Inflammatory macrophage treated with lipopolysaccharide for 1 hour (primary cell): ENCODE results near the gene LCN9.

Experiments used
- DNase-seq, 2 donors: peaks; one replicate each; pipeline ENCODE4 v3.0.0-alpha.2; 2020 to 2022

The LCN9 gene

DNA sequence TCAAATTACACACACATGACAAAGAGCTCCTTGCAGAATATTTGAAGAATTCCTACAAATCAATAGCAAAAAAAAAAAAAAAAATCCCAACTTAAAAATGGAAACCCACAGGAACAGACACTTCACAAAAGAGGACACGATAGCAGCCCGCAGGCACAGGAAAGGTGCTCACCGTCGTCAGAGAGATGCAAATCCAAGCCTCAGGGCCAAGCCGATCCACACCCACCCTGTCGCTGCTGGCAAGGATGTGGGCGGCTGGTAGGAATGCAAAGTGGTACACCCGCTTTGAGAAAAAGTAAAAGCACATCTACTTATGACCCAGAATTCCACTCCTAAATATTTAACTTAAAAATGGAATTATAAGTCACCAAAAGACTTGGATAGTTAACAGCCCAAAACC, 10.8 kb downstream of the LCN9 start:
- no peak for DNase-seq

DNA sequence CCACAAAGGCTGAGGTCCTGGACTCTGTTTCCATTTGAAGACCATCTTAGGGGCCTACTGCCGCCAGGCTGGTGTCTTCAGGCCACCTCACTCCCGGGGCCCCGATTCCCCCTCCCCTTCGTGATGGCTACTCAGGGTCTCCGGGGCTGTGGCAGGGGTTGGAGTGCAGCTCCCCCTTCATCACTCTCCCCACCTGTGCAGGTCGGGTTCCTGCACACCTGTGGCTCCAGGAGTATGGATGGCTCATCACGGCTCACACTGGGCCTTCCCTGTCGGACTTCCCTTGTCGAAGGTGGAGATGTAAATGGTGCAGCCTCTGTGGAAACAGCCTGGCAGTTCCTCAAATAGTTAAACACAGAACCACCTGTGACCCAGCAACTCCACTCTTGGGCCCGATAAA, 11.9 kb downstream of the LCN9 start:
- DNase-seq = no peak

DNA sequence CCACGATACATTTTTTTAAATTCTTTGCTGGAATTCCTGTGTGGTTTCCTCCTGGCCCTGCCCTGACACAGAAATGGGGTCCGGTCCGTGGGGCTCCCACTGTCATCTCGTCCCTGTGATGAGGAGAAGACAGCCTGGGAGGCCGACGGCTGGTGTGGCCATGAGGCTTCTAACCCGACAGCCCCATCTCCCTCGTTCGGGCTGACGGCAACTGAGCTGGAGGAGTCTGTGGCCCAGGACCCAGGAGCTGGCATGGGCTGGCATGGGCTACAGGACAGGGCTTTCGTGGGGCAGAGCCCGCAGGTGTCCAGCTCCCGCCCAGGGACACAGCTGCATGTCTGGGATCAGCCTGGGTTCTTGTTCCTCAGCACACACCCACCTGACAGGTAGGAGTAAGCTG, 13.8 kb downstream of the LCN9 start:
- DNase-seq = no peak

DNA sequence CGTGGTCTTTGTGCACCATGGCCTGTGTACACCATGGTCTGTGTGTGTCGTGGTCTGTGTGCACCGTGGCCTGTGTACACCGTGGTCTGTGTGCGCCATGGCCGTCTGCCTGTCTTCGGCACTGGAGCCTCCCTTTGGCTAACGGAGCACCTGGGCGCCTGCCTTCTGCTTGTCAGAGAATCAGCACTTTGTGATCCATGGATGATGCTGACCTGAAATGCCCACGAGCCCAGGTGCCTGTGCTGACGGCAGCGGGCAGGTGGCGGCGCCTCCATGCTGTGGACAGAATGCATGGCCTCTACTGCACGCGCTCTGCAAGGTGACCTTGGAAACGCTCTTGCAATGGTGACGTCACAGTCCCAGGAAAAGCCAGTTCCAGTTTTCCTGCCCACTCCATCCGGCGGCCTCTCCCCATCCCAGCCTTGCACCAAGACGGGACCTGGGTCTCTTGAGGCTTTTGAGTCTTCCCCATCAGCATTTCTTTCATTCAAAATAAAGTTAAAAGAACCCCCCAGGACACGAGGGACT, 14.6 kb downstream of the LCN9 start:
- no peak for DNase-seq

DNA sequence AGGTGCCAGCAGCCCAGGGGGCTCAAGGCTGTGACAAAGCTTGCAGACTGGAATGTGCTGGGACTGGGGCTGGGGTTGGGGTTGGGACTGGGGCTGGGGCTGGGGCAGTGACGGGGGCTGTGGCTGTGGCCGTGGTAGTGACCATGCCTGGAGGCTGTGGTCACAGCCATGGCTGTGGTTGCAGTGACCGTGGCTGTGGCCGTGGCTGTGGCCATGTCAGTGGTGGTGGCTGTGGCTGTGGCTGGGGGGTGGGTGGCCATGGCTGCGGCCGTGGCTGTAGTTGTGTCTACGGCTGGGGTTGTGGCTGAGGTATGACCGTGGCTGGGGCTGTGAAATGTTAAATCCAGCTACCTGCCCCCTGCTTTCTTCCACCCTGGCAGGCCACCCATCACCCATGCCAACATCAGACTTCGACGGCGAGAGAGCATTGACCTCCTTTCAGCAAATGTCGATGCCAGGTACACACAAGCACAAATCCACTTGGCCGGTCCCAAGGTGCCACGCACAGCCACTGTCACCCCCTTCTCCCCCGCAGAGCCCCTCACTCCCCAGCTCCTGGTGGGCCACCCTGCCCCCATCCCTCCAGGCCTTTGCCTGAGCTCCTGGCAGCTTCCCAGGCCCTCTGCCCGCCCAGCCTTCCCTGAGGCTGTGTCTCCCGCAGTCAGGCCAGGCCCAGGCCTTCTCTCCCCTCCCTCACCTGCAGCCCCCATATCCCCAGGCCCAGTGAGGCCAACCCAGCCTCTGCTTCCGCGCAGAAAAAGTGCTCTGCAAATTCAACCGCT, 15.3 kb downstream of the LCN9 start:
- DNase-seq = no peak

DNA sequence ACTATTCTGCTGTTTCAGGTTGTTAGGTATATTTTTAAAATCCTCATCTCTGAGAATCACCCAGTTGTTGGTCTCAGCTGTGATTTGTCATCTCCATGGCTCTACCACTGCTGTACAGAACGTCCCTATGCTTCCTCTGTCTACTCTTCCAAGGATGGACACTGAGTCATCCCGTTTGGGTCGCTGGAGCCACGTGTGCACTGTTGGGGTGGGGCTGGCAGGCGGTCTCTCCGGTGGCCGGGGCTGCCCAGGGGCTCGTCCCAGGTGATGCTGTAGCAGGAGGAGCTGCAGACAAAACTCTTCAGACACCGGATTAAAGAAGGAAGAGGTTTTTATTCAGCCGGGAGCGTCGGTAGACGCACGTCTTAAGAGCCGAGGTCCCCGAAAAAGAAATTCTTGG, 16.9 kb downstream of the LCN9 start:
- no peak for DNase-seq

DNA sequence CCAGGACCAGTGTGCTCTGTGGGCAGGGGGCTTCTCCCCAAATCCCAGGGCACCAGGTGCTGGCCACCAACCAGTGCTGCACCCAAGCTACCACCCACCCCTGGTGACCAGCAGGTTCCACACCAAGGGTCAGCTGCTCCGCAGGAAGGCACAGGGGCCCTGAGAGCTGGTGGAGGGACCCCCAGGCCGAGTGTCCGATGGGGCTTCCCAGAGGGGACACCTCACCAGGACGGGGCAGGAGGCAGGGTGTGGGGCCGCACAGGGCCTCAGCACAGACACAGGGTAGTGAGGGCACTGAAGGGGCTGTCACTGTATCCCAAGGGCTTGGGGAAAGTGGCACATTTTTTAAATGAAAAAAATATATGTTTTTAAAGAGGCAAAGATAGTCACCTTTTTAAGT, 18.1 kb downstream of the LCN9 start:
- no peak for DNase-seq

DNA sequence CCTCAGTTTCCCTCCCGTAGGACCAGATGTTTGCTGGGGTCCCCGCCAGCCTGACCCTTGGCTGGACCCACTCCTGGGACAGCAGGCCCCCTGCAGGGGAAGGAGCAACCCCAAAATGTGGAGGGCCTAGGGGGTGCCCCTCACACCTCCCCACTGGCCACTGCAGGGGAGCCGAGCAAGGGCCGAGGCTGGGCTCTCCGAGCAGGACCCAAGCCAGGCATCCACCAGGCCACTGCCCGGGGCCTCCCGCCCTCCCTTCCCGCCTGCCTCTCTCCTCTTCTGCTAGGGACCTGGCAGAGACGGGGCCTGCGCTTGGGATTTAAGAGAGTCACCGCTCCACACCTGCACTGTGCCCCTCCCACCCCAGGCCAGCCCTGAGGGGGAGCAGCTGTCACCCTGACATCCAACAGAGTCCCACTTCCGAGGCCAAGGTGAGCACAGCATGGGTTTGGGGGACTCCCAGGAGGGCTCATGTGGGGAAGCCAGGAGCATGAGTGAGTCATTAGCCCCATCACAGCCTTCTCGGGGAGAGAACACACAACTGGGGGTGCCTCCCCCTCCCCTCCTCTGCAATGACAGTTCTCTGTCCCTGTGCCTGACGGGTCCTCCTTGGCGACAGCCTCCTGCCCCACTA, 20.4 kb downstream of the LCN9 start:
- no peak for DNase-seq

DNA sequence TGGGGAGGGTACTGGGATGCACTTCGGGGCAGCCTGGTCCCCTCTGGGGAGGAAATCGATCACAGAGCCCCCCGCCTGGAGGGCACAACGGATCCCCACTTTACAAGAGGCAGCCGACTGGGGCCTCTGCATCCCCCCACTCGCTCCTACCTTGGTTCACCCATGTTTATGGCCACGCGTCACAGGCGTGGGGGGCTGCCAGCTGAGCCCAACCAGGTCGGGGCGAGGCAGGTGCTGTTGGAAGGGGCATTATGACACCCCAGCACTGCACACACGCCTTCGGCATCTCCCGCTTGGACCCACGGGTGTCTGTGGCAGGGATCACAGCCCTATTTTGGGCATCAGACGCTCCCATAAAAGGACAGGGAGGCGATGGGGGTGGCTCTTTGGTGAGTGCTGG, 21.6 kb downstream of the LCN9 start:
- DNase-seq = no peak

DNA sequence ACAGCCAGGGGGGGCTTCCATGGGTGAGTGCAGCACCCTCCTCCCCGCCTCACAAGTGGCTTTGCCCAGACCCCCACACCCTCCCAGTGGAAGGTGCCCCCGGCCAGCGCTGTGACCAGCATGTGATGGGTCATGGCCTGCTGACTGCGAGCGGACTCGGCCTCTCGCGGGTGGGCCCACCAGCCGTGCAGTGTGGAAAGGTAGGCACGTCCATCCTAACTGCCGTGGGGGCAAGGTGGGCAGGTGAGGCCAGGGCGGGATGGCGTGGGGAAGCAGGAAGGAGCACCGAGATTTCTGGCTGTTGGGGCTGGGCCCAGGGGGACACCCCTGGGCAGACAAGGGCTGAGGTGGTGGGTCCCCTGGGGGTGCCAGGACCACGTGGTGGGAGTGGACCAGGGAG, 24.1 kb downstream of the LCN9 start:
- DNase-seq = no peak

DNA sequence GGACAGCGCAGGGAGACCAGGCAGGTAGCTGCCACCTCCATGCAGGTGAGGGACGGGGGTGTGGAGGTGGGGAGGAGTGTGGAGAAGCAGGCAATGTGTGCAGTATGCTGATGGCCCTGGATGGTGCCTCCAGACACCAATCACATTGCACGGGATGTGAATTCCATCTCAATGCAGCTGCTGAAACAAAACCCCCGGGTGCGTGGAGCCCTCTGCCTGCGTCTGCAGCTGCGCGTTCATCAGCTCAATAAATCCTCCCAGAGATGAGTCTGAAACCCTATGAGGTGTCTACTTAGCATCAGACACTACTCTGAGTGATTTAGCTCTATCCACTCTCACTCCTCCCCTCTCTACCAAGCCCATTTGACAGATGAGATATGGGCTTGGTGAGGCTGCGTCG, 25.9 kb downstream of the LCN9 start:
- no peak for DNase-seq

DNA sequence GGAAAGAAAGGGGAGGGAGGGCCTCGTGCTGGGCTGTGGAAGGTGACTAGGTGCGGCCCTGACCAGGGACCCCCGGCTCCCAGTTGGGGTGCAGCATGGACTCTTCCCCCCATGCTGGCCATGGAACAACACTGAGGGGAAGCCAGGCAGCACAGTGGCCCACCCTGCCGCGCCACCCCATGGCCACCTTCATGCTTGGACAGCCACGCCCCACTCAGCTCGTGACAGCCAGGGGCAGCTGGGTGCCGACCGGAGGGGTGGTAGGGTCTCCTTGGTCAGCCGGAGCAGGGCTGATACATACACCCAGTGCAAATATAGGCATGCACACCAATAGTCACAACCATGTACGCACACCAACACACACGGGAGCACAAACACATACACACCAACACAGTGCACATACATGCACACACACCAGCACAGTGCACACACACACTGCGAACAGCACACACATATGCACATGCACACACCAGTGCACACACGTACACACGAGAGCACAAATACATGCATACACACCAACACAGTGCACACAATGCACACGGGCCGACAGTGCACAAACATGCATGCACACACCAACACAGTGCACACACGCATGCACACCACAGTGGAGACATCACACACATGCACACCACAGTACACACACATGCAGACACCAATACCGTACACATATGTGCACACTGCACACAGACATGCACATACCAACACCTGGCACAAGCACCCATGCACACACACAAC, 27.9 kb downstream of the LCN9 start:
- DNase-seq = no peak

DNA sequence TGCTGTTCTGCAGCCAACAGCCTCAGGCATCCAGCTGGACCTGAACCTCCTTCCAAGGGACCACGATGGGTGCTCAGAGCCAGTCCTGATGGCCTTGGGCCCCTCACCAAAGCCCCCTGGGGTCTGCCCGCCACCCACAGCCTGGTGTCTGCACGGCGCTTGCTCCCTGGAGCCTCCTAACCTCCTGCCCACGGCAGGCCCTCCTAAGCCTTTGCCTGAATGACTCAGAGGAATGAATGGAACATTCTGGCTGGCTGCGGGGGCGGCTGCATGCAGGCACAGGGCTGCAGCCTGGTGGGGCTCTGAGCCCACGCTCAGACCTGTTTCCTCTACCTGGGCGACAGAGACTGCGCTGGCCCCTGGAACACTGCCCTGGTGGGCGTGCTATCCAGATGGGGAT, 29.3 kb downstream of the LCN9 start:
- no peak for DNase-seq

DNA sequence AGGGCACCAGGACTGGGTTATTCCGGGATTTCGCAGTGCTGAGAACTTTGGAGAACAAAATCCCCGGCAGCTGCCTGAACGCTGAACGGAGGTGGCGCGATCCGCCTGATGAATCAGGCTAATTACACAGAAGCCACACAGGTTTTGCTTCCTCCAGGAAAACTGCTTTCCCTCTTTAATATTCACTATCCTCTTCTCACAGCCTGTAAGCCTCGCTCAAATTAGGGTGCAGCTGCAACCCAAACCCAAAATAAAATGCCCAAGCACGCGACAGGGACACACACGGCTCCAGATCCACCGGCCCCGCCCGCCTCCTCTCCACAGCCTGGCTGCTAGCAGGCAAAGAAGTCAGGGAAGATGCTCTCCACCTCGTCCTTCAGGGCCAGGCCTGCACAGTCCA, 30.2 kb downstream of the LCN9 start:
- no peak for DNase-seq

DNA sequence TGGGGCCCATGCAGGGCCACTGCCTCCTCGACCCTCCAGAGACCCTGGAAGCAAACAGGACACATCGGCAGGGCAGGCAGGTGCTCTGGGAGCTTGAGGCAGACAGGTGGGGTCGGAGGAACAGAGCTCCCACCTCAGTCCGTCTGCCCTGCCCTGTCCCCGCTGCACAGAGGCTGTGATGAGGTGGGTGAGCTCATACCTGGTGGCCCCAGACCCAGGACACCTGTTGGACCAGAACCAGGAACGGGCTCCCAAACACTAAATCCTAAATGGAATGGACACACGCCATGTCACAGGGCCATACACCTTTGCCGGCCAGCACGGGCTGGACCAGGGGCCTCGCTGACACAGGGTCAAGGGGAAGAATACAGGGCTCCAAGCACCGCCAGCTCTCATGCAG, 30.7 kb downstream of the LCN9 start:
- no peak for DNase-seq

DNA sequence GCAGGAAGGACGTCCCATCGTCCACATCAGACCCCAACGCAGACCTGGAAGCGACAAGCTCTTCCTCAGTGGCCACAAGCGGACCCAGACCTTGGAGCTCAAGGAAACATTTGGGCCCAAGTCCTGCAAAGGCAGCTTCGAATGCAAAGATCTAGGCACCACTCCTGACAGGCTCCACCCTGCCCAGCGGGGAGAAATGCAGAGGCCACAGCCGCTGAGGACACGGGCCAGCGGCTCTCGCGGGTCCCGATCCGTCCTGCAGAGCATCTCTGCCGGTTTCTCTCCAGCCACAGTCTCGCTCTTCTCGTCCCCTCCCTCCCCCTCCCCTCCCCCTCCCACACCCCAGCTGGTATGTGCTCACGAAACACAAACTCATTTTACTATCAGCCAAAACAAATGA, 31.3 kb downstream of the LCN9 start:
- DNase-seq = no peak

DNA sequence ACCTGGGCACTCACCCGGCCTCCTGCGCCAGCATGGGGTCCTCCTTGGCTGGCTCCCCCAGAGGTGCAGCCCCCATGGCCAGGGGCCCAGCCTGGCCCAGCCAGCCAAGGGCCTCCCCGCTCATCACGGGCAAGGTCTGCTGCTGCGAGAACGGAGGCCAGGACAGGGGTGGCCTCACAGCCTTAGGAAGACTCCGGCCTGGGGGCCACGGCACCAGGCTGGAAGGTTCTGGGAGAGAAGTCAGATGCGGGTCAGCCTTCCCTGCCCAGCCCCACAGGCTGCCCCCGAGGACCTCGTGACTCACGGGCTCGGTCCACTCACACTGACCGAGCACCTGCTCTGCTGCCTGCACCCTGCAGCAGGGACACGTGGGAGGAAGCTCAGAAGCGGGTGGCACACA, 31.9 kb downstream of the LCN9 start:
- DNase-seq = no peak

DNA sequence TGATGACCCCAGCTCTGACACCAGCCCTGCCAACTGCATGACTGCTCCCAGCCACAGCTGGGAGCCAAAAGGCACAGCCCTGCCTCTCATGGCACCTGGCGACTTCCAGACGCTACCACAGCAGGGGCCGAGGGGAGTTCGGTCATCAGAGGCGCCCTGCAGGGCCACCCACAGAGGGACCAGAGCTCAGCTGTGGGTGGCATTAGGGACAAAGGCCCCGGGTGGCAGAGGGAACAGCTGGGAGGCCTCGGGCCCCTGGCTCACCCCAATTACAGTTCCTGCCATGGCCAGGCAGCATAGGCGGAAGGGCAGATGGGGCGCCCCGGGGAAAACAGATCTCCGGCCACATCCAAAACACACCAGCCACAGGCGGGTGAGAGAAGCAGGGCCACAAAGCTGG, 32.5 kb downstream of the LCN9 start:
- DNase-seq = no peak

DNA sequence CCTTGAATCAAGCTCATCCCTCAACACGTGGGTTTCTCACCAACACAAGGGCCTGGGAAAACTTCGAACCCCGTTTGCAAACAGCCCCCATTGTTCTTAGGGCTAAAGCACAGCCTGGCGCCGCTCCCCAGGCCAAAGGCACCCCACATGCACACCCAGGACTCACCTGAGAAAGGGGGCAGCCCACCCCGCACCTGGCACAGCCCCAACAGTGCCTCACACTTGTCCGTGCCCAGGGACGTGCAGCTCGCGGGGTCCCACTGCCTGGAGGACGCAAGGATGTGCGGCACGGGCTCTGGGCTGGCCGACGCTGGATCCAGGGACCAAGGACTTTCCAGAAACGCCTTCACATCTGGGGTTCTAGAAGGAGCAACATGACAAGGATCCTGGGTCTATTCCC, 33.3 kb downstream of the LCN9 start:
- no peak for DNase-seq

DNA sequence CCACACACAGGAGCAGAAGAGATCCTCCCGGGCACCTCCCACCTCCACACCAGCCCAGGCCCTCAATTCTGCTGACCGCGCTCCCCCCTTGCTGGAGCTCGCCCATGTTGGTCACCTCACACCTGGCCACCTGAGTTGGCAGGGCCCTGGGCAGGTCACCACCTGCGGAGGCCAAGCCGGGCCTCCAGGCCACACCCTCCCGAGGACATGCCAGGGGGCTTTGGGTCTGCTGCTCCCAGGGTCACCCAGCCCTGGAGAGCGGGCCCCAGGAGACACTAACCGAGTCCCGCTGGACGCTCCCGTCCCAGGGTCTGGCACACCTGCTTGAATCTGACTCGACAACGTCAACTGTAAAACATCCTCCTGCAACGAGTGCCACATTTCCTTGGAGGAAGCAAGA, 34.1 kb downstream of the LCN9 start:
- no peak for DNase-seq

DNA sequence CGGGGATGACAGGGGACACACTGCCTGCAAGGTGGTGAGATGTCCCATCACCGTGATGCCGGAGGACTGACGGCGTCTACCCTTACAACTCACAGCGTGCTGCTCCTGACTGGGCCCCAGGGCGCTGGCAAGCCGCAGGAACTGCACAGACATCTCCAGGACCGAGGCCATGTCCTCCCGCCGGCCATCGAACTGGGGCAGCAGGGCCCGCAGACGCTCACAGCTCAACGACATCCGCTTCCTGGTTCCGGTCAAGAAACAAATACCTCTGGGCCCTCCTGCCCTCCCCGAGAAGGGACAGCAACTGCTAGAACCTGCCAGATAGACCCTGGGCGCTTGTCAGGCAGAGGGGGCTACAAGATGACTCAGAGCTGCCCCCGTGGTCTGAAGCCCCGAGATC, 35.1 kb downstream of the LCN9 start:
- DNase-seq = no peak

DNA sequence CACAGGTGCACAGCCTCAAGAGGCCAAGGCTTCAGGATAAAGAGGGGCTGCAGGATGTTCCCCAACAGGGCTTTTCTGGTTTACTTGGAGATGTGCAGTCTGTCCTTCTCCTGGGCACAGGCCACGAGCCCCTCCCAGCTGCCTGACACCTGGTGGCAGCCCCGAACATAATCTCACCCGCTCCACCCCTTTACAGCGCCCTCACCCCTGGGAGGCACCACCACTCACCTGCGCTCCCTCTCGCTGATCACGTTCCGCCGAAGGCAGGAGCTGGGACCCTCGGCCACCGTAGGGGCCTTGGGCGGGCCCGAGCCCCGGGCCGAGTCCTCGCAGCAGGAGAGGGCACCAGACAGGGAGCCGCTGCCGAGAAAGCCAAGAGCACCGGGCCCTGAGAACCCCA, 35.7 kb downstream of the LCN9 start:
- DNase-seq = no peak

DNA sequence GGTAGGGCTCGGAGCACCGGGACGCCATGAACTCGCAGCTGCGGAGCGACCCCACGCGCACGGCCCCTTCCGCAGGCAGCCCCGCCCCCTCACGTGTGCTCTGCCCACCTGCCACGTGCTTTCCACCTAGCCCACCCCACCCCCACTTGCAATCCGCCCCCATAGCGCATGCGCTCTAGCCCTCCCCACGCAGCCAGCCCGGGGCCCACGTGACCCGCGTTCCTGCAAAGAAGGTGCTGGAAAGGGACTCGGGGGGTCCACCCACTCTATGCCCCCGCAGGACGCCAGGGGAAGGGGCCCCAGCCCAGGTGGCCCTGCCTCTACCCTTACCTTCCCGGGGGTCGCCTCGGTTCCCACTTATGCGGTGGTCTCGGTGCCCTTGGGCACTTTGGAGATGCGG, 36.3 kb downstream of the LCN9 start, which contains the start of gene SOHLH1:
SOHLH1 (minus strand) TSS at position 42 of the 400 bp plus-strand sequence; CDS start at position 28, 14 bp downstream.
- no peak for DNase-seq

DNA sequence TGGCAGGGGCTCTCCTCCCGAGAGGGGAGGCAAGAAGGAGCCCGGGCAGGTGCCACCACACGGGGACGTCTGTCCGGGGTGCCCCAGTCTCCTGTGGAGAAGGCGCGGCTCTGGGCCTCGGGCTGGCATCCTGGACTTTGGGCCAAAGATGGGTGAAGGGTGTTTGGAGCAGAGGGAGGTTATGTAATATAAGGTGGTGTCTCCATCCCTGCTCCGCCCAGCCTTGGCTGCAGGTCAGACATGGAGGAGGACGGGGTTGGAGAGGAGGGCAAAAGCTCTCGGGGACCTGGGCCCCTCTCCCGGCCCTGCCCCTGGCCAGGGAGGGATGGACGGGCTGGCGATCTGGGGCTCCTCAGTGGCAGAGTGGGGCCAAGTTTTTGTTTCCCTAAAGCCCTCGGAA, 37.4 kb downstream of the LCN9 start:
- no peak for DNase-seq
